Measurements from ENCODE around the gene LZTS2. TPM values are rescaled to one million over a fixed set of nuclear protein-coding genes. Genes with fewer than 3 reads are reported as not detected.

Gene LZTS2
- total RNA-seq, 1 experiment from 2014 or later = 93.0 TPM

DNA sequence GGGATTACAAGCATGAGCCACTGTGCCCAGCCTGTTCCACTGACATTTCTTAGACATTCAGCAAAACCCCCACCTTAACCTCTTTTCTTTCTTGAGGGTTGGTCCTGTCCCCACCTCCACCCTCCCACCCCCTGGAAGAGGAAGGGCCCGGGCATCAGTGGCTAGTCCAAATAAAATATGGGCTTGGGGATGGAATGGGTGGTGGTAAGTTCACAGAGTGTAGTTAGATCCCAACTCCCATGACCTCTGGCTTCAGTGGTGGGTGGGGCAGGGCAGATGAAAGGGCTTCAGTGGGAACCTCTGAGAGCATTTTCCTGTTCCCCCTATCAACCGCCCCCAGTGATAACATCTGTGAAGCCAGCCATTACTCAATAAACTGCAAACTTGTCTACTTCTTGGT lies 41.2 kb downstream of the LZTS2 start:
- ATAC-seq (no peak), DNase-seq (ENCODE audit: low read depth, low spot score) (no peak)
- TF ChIP-seq, protein P1, sequence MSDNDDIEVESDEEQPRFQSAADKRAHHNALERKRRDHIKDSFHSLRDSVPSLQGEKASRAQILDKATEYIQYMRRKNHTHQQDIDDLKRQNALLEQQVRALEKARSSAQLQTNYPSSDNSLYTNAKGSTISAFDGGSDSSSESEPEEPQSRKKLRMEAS (IDR thresholded peaks at IDR 0.05) = no peak
- no peak for TF ChIP-seq SP1 (IDR thresholded peaks at IDR 0.05; ENCODE audit: low read depth)
- TF ChIP-seq FOSL1 (IDR thresholded peaks at IDR 0.05; ENCODE audit: low read depth) = no peak
- no peak for TF ChIP-seq SRF (IDR thresholded peaks at IDR 0.05; ENCODE audit: low read depth)
- no peak for TF ChIP-seq ELF1 (IDR thresholded peaks at IDR 0.05; ENCODE audit: borderline replicate concordance, low read depth)
- TF ChIP-seq POLR2A (IDR thresholded peaks at IDR 0.05; ENCODE audit: borderline replicate concordance, extremely low read depth, insufficient read depth, insufficient read length) = no peak
- TF ChIP-seq SIN3A (IDR thresholded peaks at IDR 0.05; ENCODE audit: low read depth) = no peak
- TF ChIP-seq JUND (IDR thresholded peaks at IDR 0.05) = no peak
- TF ChIP-seq, protein P2, sequence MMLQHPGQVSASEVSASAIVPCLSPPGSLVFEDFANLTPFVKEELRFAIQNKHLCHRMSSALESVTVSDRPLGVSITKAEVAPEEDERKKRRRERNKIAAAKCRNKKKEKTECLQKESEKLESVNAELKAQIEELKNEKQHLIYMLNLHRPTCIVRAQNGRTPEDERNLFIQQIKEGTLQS (IDR thresholded peaks at IDR 0.05) = no peak
- no TSS peak for BruUV-seq (replicated peaks)
- intact Hi-C loops (cut with micrococcal nuclease) = loop anchor here (1.0 to 2.0 kb wide), 3 partner anchors 25 to 172 kb away; no protein-coding TSS in a partner anchor
- Histone ChIP-seq H3K4me3 (replicated peaks in 1 of 2; ENCODE audit: low read depth in 1 of 2, low read length in 2 of 2) (no peak overlapping the region), H4K20me1 (ENCODE audit: insufficient read depth) (no peaks in the 10 kb centered on the region), H3K4me1 (ENCODE audit: control insufficient read depth in 1 of 2, insufficient read depth in 2 of 2, low read length in 2 of 2) (peaks cover 26 to 33% of the 10 kb centered on the region in 2 experiments), H3K9me2 (ENCODE audit: insufficient read depth) (no peaks in the 10 kb centered on the region), H3K36me3 (ENCODE audit: control insufficient read depth in 1 of 2, insufficient read depth in 2 of 2, low read length in 2 of 2) (peaks cover 14 to 30% of the 10 kb centered on the region in 2 experiments), H3K4me2 (ENCODE audit: low read length) (peak overlapping the region; percentile 82; the same call in 1 of the 2 replicates), H3K27ac (ENCODE audit: low read depth, low read length) (peak overlapping the region; percentile 84; the same call in 1 of the 2 replicates), H2AFZ (ENCODE audit: low read depth, low read length, poor library complexity, severe bottlenecking) (no peak overlapping the region), H3K27me3 (ENCODE audit: insufficient read depth, low read length) (no peaks in the 10 kb centered on the region), H3K79me2 (ENCODE audit: insufficient read depth, low read length) (peaks cover 15% of the 10 kb centered on the region; the same call in 1 of the 2 replicates), H3K9me3 (ENCODE audit: control insufficient read depth in 1 of 2, insufficient read depth in 1 of 2, low read depth in 1 of 2, low read length in 2 of 2) (no peaks in the 10 kb centered on the region), H3K9ac (ENCODE audit: low read length) (peak overlapping the region; percentile 24; the same call in 1 of the 2 replicates)
- RAD21 ChIA-PET (ENCODE audit: low non-redundant PET in 1 of 2, low total read pairs in 2 of 2, uncharacterized antibody in 2 of 2, unreplicated experiment in 2 of 2) = interaction anchor here (0.6 to 3.3 kb wide), 11 partner anchors 9 to 174 kb away, joined by 3 to 23 read pairs (median 5); no protein-coding TSS in a partner anchor
- CTCF ChIA-PET = interaction anchor here (0.7 to 5.4 kb wide), 18 partner anchors 10 to 173 kb away, joined by 3 to 118 read pairs (median 10); partner anchors contain the start of genes KAZALD1, PDZD7 and SFXN3
- POLR2A ChIA-PET = interaction anchor here (0.7 to 2.5 kb wide), 5 partner anchors 10 to 101 kb away, joined by 4 to 12 read pairs (median 6); partner anchors contain the start of genes KAZALD1, PDZD7, SFXN3 and TLX1

DNA sequence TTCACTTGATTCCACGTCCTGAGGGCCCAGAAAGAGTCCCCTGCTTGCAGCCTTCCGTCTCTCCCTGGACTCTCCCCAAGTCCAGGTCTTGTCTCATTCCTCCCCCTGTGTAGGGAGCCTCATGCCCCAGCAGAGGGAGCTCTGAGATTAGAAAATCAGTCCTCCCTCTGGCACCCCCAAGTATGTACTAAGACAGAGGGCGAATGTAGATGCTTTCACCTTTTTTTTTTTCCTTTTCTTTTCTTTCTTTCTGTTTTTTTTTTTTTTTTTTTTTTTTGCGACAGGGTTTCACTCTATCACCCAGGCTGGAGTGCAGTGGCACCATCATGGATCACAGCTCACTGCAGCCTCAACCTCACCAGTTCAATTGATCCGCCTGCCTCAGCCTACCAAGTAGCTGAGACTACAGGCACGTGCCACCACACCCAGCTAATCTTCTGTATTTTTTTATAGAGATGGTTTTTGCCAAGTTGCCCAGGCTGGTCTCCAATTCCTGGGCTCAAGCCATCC lies 41.7 kb downstream of the LZTS2 start:
- H3K4me2 ChIP-seq (ENCODE audit: low read length) = peak overlapping the region; percentile 82
- ATAC-seq (peak; percentile 68), DNase-seq (ENCODE audit: low read depth, low spot score) (peak; percentile 85)
- no peaks in the 10 kb centered on the region for H3K27me3 ChIP-seq (ENCODE audit: insufficient read depth, low read length)
- H3K4me1 ChIP-seq (ENCODE audit: control insufficient read depth in 1 of 2, insufficient read depth in 2 of 2, low read length in 2 of 2) = peaks cover 26 to 33% of the 10 kb centered on the region in 2 experiments
- no peaks in the 10 kb centered on the region for H3K9me2 ChIP-seq (ENCODE audit: insufficient read depth)
- H3K36me3 ChIP-seq (ENCODE audit: control insufficient read depth in 1 of 2, insufficient read depth in 2 of 2, low read length in 2 of 2) = peaks cover 10 to 25% of the 10 kb centered on the region in 2 experiments
- no TSS peak for BruUV-seq (replicated peaks)
- RAD21 ChIA-PET (ENCODE audit: low non-redundant PET in 1 of 2, low total read pairs in 2 of 2, uncharacterized antibody in 2 of 2, unreplicated experiment in 2 of 2) = interaction anchor here (0.5 to 3.3 kb wide), 16 partner anchors 9 to 745 kb away, joined by 3 to 23 read pairs (median 4); no protein-coding TSS in a partner anchor
- POLR2A ChIA-PET = interaction anchor here (0.7 to 2.5 kb wide), 4 partner anchors 20 to 101 kb away, joined by 4 to 12 read pairs (median 6); partner anchors contain the start of genes KAZALD1 and TLX1
- H3K79me2 ChIP-seq (ENCODE audit: insufficient read depth, low read length) = peaks cover 15% of the 10 kb centered on the region; the same call in 1 of the 2 replicates
- H3K9ac ChIP-seq (ENCODE audit: low read length) = peak overlapping the region; percentile 77
- H2AFZ ChIP-seq (ENCODE audit: low read depth, low read length, poor library complexity, severe bottlenecking) = no peak overlapping the region
- H4K20me1 ChIP-seq (ENCODE audit: insufficient read depth) = no peaks in the 10 kb centered on the region
- no peaks in the 10 kb centered on the region for H3K9me3 ChIP-seq (ENCODE audit: control insufficient read depth in 1 of 2, insufficient read depth in 1 of 2, low read depth in 1 of 2, low read length in 2 of 2)
- H3K27ac ChIP-seq (ENCODE audit: low read depth, low read length) = peak overlapping the region; percentile 84
- H3K4me3 ChIP-seq (replicated peaks in 1 of 2; ENCODE audit: low read depth in 1 of 2, low read length in 2 of 2) = no peak overlapping the region
- TF ChIP-seq POLR2AphosphoS5 (IDR thresholded peaks at IDR 0.05; ENCODE audit: low read depth, low read length) (peak; percentile 56), ZNF274 (IDR thresholded peaks at IDR 0.05; ENCODE audit: low read depth, low read length) (no peak), YY1 (IDR thresholded peaks at IDR 0.05; ENCODE audit: extremely low read depth, insufficient replicate concordance, low read depth, low read length) (peak; percentile 48), SP1 (IDR thresholded peaks at IDR 0.05; ENCODE audit: low read depth) (no peak), CEBPB (IDR thresholded peaks at IDR 0.05; ENCODE audit: low read depth) (no peak)
- TF ChIP-seq, protein P3, sequence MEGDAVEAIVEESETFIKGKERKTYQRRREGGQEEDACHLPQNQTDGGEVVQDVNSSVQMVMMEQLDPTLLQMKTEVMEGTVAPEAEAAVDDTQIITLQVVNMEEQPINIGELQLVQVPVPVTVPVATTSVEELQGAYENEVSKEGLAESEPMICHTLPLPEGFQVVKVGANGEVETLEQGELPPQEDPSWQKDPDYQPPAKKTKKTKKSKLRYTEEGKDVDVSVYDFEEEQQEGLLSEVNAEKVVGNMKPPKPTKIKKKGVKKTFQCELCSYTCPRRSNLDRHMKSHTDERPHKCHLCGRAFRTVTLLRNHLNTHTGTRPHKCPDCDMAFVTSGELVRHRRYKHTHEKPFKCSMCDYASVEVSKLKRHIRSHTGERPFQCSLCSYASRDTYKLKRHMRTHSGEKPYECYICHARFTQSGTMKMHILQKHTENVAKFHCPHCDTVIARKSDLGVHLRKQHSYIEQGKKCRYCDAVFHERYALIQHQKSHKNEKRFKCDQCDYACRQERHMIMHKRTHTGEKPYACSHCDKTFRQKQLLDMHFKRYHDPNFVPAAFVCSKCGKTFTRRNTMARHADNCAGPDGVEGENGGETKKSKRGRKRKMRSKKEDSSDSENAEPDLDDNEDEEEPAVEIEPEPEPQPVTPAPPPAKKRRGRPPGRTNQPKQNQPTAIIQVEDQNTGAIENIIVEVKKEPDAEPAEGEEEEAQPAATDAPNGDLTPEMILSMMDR (IDR thresholded peaks at IDR 0.05 in 2 of 3, conservative IDR thresholded peaks at IDR 0.05 in 1 of 3; ENCODE audit: borderline replicate concordance in 1 of 3, insufficient read depth in 1 of 3, low read depth in 2 of 3, low read length in 2 of 3) = peak in 2 of 3 experiments; percentile 96; a peak in 4 of 6 replicates
- intact Hi-C loops (cut with micrococcal nuclease) = loop anchor here (1.0 to 2.0 kb wide), 3 partner anchors 25 to 171 kb away; no protein-coding TSS in a partner anchor
- CTCF ChIA-PET = interaction anchor here (0.7 to 5.4 kb wide), 25 partner anchors 10 to 996 kb away, joined by 3 to 118 read pairs (median 7); partner anchors contain the start of genes KAZALD1, PDZD7 and SFXN3
